HG03457 (cell line): ENCODE data around the gene KCTD13.
"Not testable (repeated sequence)": the region's sequence is repeated elsewhere in the genome, so short reads cannot be mapped to it uniquely, and the experiment has no call there.

Source experiments
- ATAC-seq: cut with Tn5 transposase; IDR thresholded peaks from one replicate; pipeline ENCODE4 v1.9.1; 2021; ENCODE audit warnings: moderate number of reproducible peaks; ENCODE audit not compliant: unreplicated experiment

Gene KCTD13

DNA sequence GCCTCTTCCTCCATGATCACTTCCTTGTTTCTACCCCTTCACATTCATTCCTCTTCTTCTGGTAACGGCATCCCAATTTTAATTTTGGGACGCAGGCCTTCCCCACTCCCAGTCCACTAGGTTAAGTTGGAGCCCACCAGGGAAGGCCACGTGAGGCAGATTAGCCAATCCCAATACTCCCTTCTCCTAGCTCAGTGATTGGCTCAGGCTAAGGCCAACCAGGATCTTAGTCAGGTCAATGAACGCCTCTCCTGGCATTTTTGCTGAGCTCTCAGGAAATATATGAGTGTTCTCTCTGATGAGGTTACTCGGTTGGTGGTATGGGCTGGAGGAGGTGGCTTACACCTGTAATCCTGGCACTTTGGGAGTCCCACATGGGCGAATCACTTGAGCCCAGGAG, 42.0 kb downstream of the KCTD13 start:
- no peak for ATAC-seq

GRCh38 chr16:29881050-29881449, 45.0 kb downstream of the KCTD13 start:
- no peak for ATAC-seq

DNA sequence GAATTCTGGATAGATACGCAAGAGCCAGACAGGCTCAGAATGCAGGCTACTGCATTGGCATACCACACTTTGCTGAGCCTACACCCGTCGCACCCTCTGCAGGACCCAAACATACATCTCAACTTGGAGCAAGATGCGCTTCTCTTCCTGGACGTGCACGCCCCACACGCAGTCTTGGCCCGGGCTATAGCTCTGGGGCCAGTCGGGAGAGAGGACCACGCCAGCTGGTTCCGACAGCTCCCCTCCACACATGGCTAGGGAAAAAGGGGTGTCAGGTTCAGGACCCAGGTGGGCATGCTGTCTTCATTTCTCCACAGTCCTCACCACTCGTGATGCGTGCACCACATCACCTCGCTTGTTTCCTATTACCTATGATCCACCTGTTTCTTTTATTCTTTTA, 47.9 kb downstream of the KCTD13 start:
- ATAC-seq, result no peak

GRCh38 chr16:29877266-29877961, 48.6 kb downstream of the KCTD13 start:
- ATAC-seq, result no peak

- ATAC-seq, result no peak
Observed at GRCh38 chr16:29876594-29877249, 49.3 kb downstream of the KCTD13 start.

DNA sequence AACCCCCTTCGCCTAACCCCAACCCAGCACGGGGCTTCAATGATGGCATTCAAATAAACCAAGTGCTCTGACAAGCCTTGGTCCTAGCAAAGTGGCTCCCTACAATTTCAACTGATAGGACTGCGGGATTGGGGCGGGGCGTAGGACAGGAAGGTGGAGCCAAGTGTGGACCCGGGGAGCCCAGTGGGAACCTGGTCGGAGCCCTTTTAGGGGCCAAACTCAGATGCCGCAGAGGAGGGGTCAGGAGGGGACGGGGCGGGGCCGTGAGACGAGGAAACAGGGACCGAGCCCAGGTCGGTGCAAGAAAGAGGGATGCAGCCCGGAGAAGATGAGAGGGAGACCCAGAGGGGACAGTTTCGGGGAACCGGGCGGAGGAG, 49.8 kb downstream of the KCTD13 start:
- ATAC-seq, result no peak

- ATAC-seq, result no peak
Observed at GRCh38 chr16:29875206-29875605, 50.8 kb downstream of the KCTD13 start.

DNA sequence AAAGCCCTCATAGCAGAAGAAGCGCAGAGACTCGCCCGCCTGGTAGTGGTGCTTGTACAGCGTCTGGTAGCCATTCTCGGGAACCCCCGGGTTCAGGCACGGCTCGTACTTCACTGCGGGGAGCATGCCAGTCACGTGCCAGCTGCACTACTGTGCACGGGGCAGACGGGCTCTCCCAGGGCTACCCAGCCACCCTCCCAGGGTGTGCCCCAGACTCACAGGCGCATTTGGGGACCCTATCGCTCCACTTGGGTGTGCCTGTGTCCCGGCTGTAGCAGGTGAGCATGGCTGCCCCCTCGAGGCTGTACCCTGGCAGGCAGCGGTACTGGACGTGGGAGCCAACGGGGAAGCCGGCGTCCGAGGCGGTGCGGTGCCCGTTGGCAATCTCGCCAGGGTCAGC, 52.7 kb downstream of the KCTD13 start:
- no peak for ATAC-seq

DNA sequence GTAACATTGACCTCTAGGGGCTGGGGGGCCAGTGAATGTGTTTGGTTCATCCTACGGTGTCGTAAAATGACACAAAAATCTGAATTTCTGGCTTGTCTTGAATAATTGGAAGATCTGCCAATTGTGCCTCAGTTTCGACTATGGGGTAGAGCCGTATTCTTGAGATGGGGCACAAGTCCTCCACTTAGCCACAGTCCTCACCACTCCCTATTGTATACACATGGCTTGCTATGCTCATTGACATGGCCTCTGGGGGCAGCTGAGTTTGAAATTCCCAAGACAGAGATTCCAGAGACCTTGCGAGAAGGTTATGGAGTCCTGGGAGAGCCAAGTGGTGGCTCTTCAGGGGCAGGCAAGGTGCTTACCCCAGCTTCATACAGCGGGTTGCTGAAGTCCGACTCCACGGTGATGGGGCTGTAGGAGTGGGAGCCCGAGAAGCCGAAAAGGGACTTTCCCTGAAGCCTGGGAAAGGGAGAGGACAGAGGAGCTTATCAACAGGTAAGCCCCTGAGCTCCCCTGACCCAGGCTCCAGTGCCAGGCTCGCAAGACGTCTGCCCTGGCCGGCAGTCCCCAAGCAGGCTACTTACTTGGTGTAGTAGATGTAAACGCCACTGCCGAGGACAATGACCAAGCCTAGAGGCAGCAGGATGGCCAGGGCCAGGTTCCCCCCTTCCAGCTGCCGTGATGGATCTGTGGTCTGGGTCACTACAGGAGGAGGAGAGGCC, 54.0 kb downstream of the KCTD13 start:
- ATAC-seq, result no peak

DNA sequence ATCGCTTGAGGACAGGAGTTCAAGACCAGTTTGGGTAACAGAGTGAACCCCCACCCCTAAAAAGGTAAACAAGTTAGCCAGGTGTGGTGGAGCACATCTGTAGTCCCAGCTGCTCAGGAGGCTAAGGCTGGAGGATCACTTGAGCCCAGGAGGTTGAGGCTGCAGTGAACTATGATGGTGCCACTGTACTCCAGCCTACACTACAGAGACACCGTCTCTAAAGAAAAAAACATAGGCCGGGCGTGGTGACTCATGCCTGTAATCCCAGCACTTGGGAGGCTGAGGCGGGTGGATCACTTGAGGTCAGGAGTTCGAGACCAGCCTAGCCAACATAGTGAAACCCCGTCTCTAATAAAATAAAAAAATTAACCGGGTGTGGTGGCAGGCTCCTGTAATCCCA, 57.0 kb downstream of the KCTD13 start:
- ATAC-seq, result not testable (repeated sequence)

GRCh38 chr16:29868396-29869009, 57.5 kb downstream of the KCTD13 start:
- ATAC-seq, result no peak

- ATAC-seq, result no peak
Observed at GRCh38 chr16:29864205-29864604, 61.8 kb downstream of the KCTD13 start.

DNA sequence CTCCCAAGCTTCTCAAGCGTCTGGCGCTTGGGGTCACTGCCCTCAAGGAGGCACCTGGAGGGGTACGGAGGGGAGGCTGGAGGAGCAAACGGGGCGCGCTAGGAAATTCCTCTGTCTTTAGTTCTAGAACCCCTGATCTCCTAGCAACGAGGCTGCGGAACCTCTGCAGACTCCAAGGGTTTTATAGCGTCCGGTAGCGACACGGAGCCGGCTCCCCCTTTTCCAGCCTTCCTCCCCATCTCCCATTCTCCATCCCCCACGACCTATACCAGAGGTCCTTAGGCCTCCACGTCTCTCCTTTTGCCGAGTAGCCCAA, 62.4 kb downstream of the KCTD13 start:
- ATAC-seq, result no peak

GRCh38 chr16:29862884-29863668, 63.0 kb downstream of the KCTD13 start, which contains the start of gene CDIPT:
CDIPT (minus strand) TSS chr16:29863226; CDS start chr16:29862857, 369 bp downstream.
- ATAC-seq, result peak; percentile 95

DNA sequence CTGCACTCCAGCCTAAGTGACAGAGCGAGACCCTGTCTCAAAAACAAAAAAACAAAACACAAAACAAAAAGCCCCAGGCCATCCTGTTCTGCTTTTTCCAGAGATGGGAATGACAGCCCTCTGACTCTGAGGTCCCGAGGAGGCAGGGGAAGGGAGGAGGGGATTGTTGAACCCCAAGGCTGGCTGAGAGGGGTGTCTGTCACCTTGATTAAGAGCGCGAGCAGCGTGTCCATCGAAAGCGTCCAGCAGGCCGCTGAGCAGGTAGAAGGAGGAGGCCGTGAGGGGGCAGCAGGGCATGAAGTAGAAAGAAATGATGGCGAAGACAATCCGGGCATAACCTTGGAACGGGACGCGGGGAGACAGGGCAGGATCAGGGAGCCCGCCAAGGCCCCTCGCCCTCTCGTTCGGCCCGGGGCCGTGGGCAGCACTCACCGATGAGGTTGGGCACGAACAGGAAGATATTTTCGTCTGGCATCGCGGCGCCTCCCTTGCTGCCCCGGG, 63.6 kb downstream of the KCTD13 start:
- no peak for ATAC-seq

DNA sequence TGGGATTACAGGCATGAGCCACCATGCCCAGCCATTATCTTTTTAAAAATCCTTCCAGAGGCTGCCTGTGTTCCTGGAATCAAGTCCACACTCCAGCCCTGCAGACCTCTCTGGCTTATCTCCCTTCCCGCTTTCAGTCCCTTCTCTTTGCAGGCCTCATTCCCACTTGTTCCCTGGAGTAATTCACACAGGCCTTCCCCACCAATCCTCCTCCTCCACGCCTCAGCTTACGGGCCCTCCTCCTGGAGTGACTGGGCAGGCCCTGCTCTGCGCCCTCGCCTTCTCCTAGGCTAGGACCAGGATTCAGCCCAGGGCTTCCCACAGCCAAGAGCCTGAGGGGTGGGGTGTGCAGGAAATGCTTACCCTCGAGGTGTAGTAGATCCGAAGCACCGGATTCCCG, 65.8 kb downstream of the KCTD13 start:
- ATAC-seq, result no peak

- no peak for ATAC-seq
Observed at GRCh38 chr16:29858974-29859373, 67.1 kb downstream of the KCTD13 start.

DNA sequence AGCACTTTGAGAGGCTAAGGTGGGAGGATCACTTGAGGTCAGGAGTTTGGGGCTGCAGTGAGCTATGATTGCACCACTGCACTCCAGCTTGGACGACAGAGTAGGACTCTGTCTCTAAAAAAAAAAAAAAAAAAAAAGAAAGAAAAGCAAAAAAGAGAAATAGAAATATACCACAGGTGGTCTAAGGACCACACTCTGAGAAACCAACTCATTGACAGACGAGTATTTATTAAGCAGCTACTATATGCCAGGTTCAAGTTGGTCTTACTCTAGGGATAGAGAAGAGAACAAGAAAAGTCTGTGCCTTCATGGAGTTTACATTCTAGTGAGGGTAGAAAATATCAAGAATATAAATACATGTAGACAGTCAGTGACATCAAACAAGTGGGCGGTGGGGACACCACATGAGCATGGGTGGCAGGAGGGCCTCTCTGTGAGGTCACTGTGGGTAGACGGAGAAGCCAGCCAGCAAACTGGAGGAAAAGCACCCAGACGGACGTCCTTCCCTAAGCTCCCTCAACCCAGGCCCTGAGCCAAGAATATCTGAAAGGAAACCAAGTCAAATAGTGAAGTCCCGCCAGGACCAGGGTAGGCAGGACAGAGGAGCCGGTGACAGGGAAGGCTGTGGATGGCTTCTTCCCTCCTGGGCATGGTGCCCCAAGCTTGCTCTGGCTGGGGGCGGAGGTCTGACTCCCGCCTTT, 67.7 kb downstream of the KCTD13 start:
- ATAC-seq, result no peak

GRCh38 chr16:29857133-29857760, 68.8 kb downstream of the KCTD13 start:
- ATAC-seq, result no peak
